Osteocyte (in vitro differentiated cells): ENCODE results near the gene PPP1CA. TPM values are rescaled to one million over a fixed set of nuclear protein-coding genes. Genes with fewer than 3 reads are reported as not detected.
"Not testable (repeated sequence)": the region's sequence is repeated elsewhere in the genome, so short reads cannot be mapped to it uniquely, and the experiment has no call there.

Source experiments
- DNase-seq: peaks from one replicate; pipeline ENCODE4 v3.0.0; 2021; ENCODE audit warnings: mixed read lengths; ENCODE audit not compliant: unreplicated experiment; ENCODE audit errors: extremely low spot score
- H3K27ac Mint-ChIP-seq: one replicate; pipeline ENCODE4 v1.8.0; 2021; ENCODE audit warnings: mild to moderate bottlenecking, mixed read lengths; ENCODE audit not compliant: unreplicated experiment
- H3K27me3 Mint-ChIP-seq: one replicate; pipeline ENCODE4 v1.8.0; 2021; ENCODE audit warnings: mixed read lengths; ENCODE audit not compliant: unreplicated experiment
- H3K36me3 Mint-ChIP-seq: one replicate; pipeline ENCODE4 v1.8.0; 2021; ENCODE audit warnings: mixed read lengths; ENCODE audit not compliant: unreplicated experiment
- H3K4me1 Mint-ChIP-seq: one replicate; pipeline ENCODE4 v1.8.0; 2021; ENCODE audit warnings: mixed read lengths; ENCODE audit not compliant: unreplicated experiment
- H3K4me3 Mint-ChIP-seq: one replicate; pipeline ENCODE4 v1.8.0; 2021; ENCODE audit warnings: mild to moderate bottlenecking, moderate library complexity, mixed read lengths; ENCODE audit not compliant: unreplicated experiment
- H3K9me3 Mint-ChIP-seq: one replicate; pipeline ENCODE4 v1.8.0; 2021; ENCODE audit warnings: mixed read lengths; ENCODE audit not compliant: unreplicated experiment
- CTCF ChIP-seq: fragments of 200-600 bp; sonication (generic); IDR thresholded peaks from 2 replicates; pipeline ENCODE4 v1.5.0; 2021; ENCODE audit warnings: antibody characterized with exemption, mild to moderate bottlenecking, moderate library complexity
- total RNA-seq: library from RNA; stranded (reverse); gene quantifications from 2 replicates; pipeline ENCODE4 v1.2.1, GENCODE V29; 2021

The PPP1CA gene
- total RNA-seq, 1 donor from 2014 or later = 140 TPM

DNA sequence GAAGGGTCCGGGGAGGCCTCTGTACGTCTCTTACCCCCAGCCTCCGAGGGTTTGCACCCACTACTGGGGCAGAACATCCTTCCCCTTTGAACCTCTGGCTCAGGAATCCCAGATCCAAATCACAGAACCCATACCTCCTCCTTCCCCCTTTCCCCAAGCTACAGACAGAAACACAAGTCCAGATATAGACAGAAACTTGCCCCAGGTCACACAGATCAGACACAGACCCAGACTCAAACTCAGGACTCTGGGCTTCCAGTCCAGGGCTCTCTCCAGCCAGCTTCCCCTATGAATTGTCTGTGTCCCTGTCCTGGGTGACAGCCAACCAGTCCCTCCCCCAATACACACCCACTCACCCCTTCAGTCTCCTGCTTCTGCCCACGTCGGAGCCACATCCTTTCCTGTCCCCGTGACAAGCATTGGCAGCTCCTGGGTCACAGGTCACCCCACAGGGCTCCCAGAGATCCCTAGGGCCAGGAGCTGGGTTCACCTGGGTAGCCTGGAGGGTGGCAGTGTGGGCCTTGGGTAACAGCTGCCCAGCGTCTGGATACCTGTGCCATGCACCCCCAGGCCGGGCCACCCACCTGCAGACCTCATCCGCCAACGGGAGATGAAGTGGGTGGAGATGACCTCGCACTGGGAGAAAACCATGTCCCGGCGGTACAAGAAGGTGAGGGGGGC lies 3.0 kb upstream of the PPP1CA start:
- H3K9me3 Mint-ChIP-seq = no peaks in the 10 kb centered on the region
- H3K4me1 Mint-ChIP-seq = peaks cover 13% of the 10 kb centered on the region
- TF ChIP-seq CTCF = no peak
- DNase-seq = no peak
- H3K27ac Mint-ChIP-seq = no peak overlapping the region
- no peak overlapping the region for H3K4me3 Mint-ChIP-seq
- no peaks in the 10 kb centered on the region for H3K27me3 Mint-ChIP-seq
- H3K36me3 Mint-ChIP-seq = no peaks in the 10 kb centered on the region

DNA sequence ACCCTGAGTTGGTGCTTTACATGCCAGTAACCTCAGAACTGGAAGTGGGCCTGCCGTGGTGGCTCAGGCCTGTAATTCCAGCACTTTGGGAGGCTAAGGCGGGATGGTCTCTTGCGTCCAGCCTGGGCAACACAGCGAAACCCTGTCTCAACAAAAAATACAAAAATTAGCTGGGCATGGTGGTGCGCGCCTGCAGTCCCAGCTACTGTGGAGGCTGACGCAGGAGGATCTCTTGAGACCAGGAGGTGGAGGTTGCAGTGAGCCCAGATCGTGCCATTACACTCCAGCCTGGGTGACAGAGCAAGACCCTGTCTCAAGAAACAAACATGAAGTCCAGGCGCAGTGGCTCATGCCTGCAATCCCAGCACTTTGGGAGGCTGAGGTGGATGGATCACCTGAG lies 1.4 kb upstream of the PPP1CA start:
- H3K36me3 Mint-ChIP-seq, H3K9me3 Mint-ChIP-seq, H3K27me3 Mint-ChIP-seq, H3K4me3 Mint-ChIP-seq, H3K27ac Mint-ChIP-seq, DNase-seq: not testable (repeated sequence)
- H3K4me1 Mint-ChIP-seq = peaks cover 18% of the 10 kb centered on the region

- H3K9me3 Mint-ChIP-seq, DNase-seq, H3K27me3 Mint-ChIP-seq, H3K36me3 Mint-ChIP-seq: not testable (repeated sequence)
- H3K27ac Mint-ChIP-seq = peak overlapping the region; percentile 84
- peak overlapping the region; percentile 35 for H3K4me3 Mint-ChIP-seq
- H3K4me1 Mint-ChIP-seq = peaks cover 18% of the 10 kb centered on the region
Measured at GRCh38 chr11:67402192-67402839, 658 bp upstream of the PPP1CA start.

DNA sequence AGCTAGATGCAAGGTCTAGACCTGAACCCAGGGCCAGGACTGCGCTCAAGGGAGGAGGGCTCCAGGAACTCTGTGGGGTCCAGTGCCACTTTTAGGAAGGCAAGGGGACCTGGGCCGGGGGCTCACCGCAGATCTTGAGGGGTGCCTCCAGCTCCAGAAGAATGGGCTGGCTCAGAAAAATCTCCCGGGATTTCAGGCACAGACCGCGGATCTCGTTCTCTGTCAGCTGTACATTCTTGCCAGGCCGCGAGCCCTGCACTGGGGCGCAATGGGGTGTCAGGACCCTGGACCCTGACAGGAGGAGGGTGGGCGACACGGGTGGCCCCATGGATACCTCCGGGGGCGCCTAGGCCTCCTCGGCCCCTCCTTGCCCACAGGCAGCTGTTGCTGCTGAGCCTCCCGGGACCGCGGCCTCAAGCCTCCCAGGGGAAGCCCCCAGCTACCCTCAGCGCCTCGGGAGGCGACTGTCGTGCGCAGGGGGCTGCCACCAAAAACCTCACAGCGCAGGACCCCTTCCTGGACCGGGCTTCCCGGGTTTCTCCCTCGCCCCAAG lies 640 bp downstream of the PPP1CA start:
- no peak for DNase-seq
- no peak for TF ChIP-seq CTCF
- Mint-ChIP-seq H3K4me3 (peak overlapping the region; percentile 78), H3K27me3 (no peaks in the 10 kb centered on the region), H3K4me1 (peaks cover 21% of the 10 kb centered on the region), H3K36me3 (peaks cover 14% of the 10 kb centered on the region), H3K27ac (peak overlapping the region; percentile 65), H3K9me3 (no peaks in the 10 kb centered on the region)

DNA sequence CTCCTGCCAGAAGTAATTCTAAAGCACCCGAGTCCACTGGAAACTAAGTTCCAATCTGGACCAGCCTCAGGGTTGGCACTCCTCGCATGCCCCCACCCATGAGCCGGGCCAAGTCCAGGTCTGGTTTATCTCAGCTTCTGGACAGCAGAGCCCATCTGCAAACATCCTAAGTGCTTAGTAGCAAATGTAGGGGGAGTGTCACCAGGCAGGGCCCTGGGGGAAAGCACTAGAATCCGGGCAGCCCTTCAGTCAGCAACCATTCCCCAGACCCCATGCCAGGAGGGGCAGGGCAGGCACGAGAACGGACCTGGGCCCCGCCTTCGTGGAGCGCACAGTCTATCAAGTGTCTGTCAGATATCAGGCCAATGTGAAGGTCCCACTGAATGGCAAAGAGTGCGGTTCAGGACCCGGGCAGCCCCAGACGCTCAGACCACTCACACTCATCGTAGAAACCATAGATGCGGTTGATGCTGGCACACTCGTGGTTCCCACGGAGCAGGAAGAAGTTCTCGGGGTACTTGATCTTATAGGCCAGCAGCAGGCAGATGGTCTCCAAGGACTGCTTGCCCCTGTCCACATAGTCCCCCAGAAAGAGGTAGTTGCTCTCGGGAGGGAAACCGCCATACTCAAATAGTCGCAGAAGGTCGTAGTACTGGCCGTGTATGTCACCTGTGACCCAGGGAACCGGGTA lies 1.3 kb downstream of the PPP1CA start:
- H3K4me1 Mint-ChIP-seq = peaks cover 21% of the 10 kb centered on the region
- no peak for TF ChIP-seq CTCF
- H3K9me3 Mint-ChIP-seq = no peaks in the 10 kb centered on the region
- H3K36me3 Mint-ChIP-seq = peaks cover 14% of the 10 kb centered on the region
- H3K27me3 Mint-ChIP-seq = no peaks in the 10 kb centered on the region
- peak overlapping the region; percentile 78 for H3K4me3 Mint-ChIP-seq
- H3K27ac Mint-ChIP-seq = peak overlapping the region; percentile 65
- DNase-seq = no peak
